PFSK-1 (cell line): ENCODE results near the gene NUBPL.

Source experiments
- FOXP2 ChIP-seq: optimal IDR thresholded peaks from 2 replicates; pipeline ENCODE3; 2011; ENCODE audit warnings: borderline replicate concordance, control low read depth, inconsistent platforms; ENCODE audit not compliant: insufficient read depth; ENCODE audit errors: extremely low read length, extremely low read depth
- POLR2AphosphoS5 ChIP-seq: IDR thresholded peaks from 2 replicates; pipeline ENCODE4 v1.6.1; 2012; ENCODE audit warnings: low read depth, mild to moderate bottlenecking, control low read depth, low read length, moderate library complexity
- REST ChIP-seq, 2 experiments: IDR thresholded peaks; 2 replicates each; pipeline versions ENCODE4 v1.6.1 to v1.8.0; 2011 to 2012; ENCODE audit warnings: low read depth in 2 of 2, low read length in 2 of 2, control low read depth in 1 of 2, inconsistent platforms in 1 of 2, mild to moderate bottlenecking in 1 of 2, moderate library complexity in 1 of 2; ENCODE audit not compliant: insufficient read depth in 1 of 2
- SIN3A ChIP-seq: IDR thresholded peaks from 2 replicates; pipeline ENCODE4 v1.6.1; 2012; ENCODE audit warnings: mild to moderate bottlenecking, low read length, moderate library complexity, borderline replicate concordance; ENCODE audit not compliant: insufficient read depth
- TAF1 ChIP-seq: IDR thresholded peaks from 2 replicates; pipeline ENCODE4 v1.6.1; 2012; ENCODE audit warnings: low read length, control low read depth, borderline replicate concordance; ENCODE audit not compliant: insufficient read depth

The NUBPL gene

GRCh38 chr14:31678421-31679249 lies 117.4 kb downstream of the NUBPL start:
- TF ChIP-seq REST (IDR thresholded peaks at IDR 0.05; ENCODE audit: insufficient read depth in 1 of 2, low read depth in 2 of 2, low read length in 2 of 2) (no peak), POLR2AphosphoS5 (no peak), TAF1 (no peak), FOXP2 (no peak), SIN3A (no peak)

- TF ChIP-seq REST (IDR thresholded peaks at IDR 0.05; ENCODE audit: insufficient read depth in 1 of 2, low read depth in 2 of 2, low read length in 2 of 2) (no peak), SIN3A (no peak), FOXP2 (no peak), TAF1 (no peak), POLR2AphosphoS5 (no peak)
These were observed 121.6 kb downstream of the NUBPL start for GRCh38 chr14:31682768-31683167.

- TF ChIP-seq SIN3A (no peak), FOXP2 (no peak), POLR2AphosphoS5 (no peak), TAF1 (no peak), REST (IDR thresholded peaks at IDR 0.05; ENCODE audit: insufficient read depth in 1 of 2, low read depth in 2 of 2, low read length in 2 of 2) (no peak)
These were observed 126.5 kb downstream of the NUBPL start for GRCh38 chr14:31687726-31688125.

GRCh38 chr14:31690056-31690455 lies 128.9 kb downstream of the NUBPL start:
- TF ChIP-seq TAF1 (no peak), REST (IDR thresholded peaks at IDR 0.05; ENCODE audit: insufficient read depth in 1 of 2, low read depth in 2 of 2, low read length in 2 of 2) (no peak), POLR2AphosphoS5 (no peak), FOXP2 (no peak), SIN3A (no peak)

DNA sequence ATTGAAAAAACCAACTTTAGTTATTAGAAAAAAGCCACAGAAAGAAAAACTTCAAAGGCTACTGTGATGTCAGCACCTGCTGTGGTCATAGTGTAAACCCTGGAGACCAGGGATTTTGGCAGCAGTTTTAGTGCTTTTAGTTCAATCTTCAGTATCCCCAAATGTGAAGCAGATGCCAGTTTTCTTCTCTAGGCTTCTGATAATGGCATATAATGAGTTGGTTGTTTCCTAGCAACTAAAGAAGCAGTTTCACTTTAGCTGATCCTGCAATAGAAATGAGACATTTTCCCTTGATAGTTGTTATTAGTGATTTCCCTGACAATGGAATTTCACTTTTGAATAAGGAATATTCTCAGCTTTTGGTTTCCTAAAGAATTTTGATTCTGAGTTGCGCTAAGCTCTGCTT lies 131.2 kb downstream of the NUBPL start:
- no peak for TF ChIP-seq FOXP2
- TF ChIP-seq REST (IDR thresholded peaks at IDR 0.05; ENCODE audit: insufficient read depth in 1 of 2, low read depth in 2 of 2, low read length in 2 of 2): no peak
- no peak for TF ChIP-seq SIN3A
- TF ChIP-seq TAF1: no peak
